ENCODE data around the gene PDE4DIP.
"Not testable (repeated sequence)": the region's sequence is repeated elsewhere in the genome, so short reads cannot be mapped to it uniquely, and the experiment has no call there.

DNA sequence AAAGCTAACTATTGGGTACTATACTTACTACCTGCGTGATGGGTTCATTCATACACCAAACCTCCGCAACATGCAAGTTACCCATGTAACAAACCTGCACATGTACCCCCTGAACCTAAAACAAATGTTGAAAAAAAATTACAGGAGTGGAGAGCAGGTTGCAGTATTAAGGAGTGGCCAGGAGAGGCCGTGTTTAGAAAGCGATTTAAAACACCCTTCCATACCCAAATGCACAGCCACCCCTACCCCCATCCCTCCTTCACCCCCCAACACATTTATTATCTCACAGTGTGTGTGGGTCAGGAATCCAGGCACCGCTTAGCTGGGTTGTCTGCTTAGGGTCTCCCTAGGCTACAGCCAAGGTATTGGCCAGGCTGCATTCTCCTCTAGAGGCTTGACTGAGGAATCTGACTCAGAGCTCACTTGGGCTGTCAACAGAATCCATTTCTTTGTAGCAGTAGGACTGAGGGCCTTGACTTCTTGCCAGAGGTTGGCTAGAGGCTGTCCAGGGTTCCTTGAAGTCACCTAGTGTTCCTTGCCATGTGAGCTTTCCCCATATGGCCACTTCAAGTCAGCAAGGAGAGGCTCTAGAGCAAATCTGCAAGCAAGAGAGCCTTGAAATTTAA, 67.2 kb downstream of the PDE4DIP start:
- not testable (repeated sequence) for TF ChIP-seq CTCF (IDR thresholded peaks at IDR 0.05; ENCODE audit: poor library complexity, severe bottlenecking); MXI1 (conservative IDR thresholded peaks at IDR 0.05; ENCODE audit: poor library complexity, severe bottlenecking); TAF1 (IDR thresholded peaks at IDR 0.05; ENCODE audit: low read depth); SMC3 (conservative IDR thresholded peaks at IDR 0.05; ENCODE audit: poor library complexity); EZH2 (IDR thresholded peaks at IDR 0.05; ENCODE audit: borderline replicate concordance, insufficient read depth, low read length, poor library complexity, severe bottlenecking)

All from neural cell (in vitro differentiated cells).